K562 (cell line): ENCODE results near the gene NFIC. TPM values are rescaled to one million over a fixed set of nuclear protein-coding genes. Genes with fewer than 3 reads are reported as not detected.
A peak's percentile ranks its signal among the peaks of the same experiment; 100 is the strongest.

Experiments used
- ARHGAP35 ChIP-seq: fragments of 450-650 bp; IDR thresholded peaks from 2 replicates; pipeline ENCODE4 v1.6.1; 2018; ENCODE audit not compliant: partially characterized antibody
- BRF1 ChIP-seq: IDR thresholded peaks from 3 replicates; pipeline ENCODE4 v1.6.1; 2011; ENCODE audit warnings: borderline replicate concordance, mild to moderate bottlenecking; ENCODE audit not compliant: insufficient read length; ENCODE audit errors: extremely low read depth
- HOXB6 ChIP-seq: fragments of 250-450 bp; sonication (Bioruptor Pico); IDR thresholded peaks from 2 replicates; pipeline ENCODE4 v1.5.1; 2022; ENCODE audit warnings: mild to moderate bottlenecking, borderline replicate concordance
- IFI16 ChIP-seq: fragments of 250-450 bp; sonication (Bioruptor Pico); IDR thresholded peaks from 2 replicates; pipeline ENCODE4 v2.1.2; 2022; ENCODE audit warnings: mild to moderate bottlenecking, inconsistent platforms
- KDM2B ChIP-seq: fragments of 250-450 bp; sonication (Bioruptor Pico); IDR thresholded peaks from 2 replicates; pipeline ENCODE4 v1.8.0; 2021; ENCODE audit warnings: mild to moderate bottlenecking, moderate library complexity
- KLF16 ChIP-seq: IDR thresholded peaks from 2 replicates; pipeline ENCODE4 v1.6.1; 2016; ENCODE audit warnings: antibody characterized with exemption
- MNT ChIP-seq, 2 experiments: fragments of 450-650 bp; conservative IDR thresholded peaks; 2 replicates each; pipeline ENCODE4 v1.6.1; 2017; ENCODE audit warnings: mild to moderate bottlenecking in 2 of 2, moderate library complexity in 2 of 2
- NR1H2 ChIP-seq: sonication (generic); formaldehyde crosslinking; IDR thresholded peaks from 2 replicates; pipeline ENCODE4 v1.4.0; 2020; ENCODE audit warnings: mild to moderate bottlenecking, missing genetic modification reagents
- POLR2A ChIP-seq: fragments of 450-650 bp; conservative IDR thresholded peaks from 2 replicates; pipeline ENCODE4 v1.6.1; 2016
- RCOR1 ChIP-seq, 2 experiments: IDR thresholded peaks; 2 replicates each; pipeline ENCODE4 v1.6.1; 2012; ENCODE audit warnings: low read depth in 2 of 2, low read length in 2 of 2, borderline replicate concordance in 1 of 2, improper control_type of control experiment in 1 of 2
- SMAD2 ChIP-seq: fragments of 150-350 bp; IDR thresholded peaks from 2 replicates; pipeline ENCODE4 v1.6.1; 2014; ENCODE audit warnings: low read depth, mild to moderate bottlenecking, low read length
- SRSF1 ChIP-seq: fragments of 200-400 bp; formaldehyde crosslinking; IDR thresholded peaks from 2 replicates; pipeline ENCODE4 v1.6.1; 2017; ENCODE audit warnings: mild to moderate bottlenecking, low read depth, low read length, moderate library complexity
- U2AF1 ChIP-seq: fragments of 200-400 bp; formaldehyde crosslinking; optimal IDR thresholded peaks from 2 replicates; pipeline ENCODE3; 2017; ENCODE audit warnings: mild to moderate bottlenecking, low read depth, low read length, moderate library complexity
- ZBTB11 ChIP-seq, 3 experiments: fragments of 200-800 bp in 1 of 3; fragments of 250-450 bp in 1 of 3; fragments of 450-650 bp in 1 of 3; sonication (Bioruptor Pico) in 1 of 3; sonication (Bioruptor generic) in 1 of 3; formaldehyde crosslinking in 1 of 3; IDR thresholded peaks; 2 replicates each; pipeline versions ENCODE4 v1.6.1 to v1.8.0; 2016 to 2022; ENCODE audit warnings: mild to moderate bottlenecking in 2 of 3, missing genetic modification characterization in 2 of 3, missing compliant biosample characterization in 1 of 3, moderate library complexity in 1 of 3
- ZNF140 ChIP-seq: fragments of 250-450 bp; sonication (Bioruptor Pico); IDR thresholded peaks from 2 replicates; pipeline ENCODE4 v1.8.0; 2021; ENCODE audit warnings: moderate library complexity, mild to moderate bottlenecking, inconsistent platforms
- ZNF23 ChIP-seq: fragments of 250-450 bp; sonication (Bioruptor Pico); IDR thresholded peaks from 2 replicates; pipeline ENCODE4 v1.4.0; 2020; ENCODE audit warnings: mild to moderate bottlenecking
- ZNF311 ChIP-seq: fragments of 250-450 bp; sonication (Bioruptor Pico); IDR thresholded peaks from 2 replicates; pipeline ENCODE4 v1.4.0; 2020; ENCODE audit warnings: mild to moderate bottlenecking, moderate library complexity
- ZNF347 ChIP-seq: fragments of 450-650 bp; formaldehyde crosslinking; IDR thresholded peaks from 2 replicates; pipeline ENCODE4 v1.4.0; 2020; ENCODE audit warnings: low read depth, mild to moderate bottlenecking, moderate library complexity
- ZNF436 ChIP-seq: fragments of 250-450, 450-650 bp; sonication (Bioruptor Pico); formaldehyde crosslinking; IDR thresholded peaks from 2 replicates; pipeline ENCODE4 v1.7.0; 2020; ENCODE audit warnings: mild to moderate bottlenecking
- ZNF511 ChIP-seq: sonication (generic); formaldehyde crosslinking; IDR thresholded peaks from 2 replicates; pipeline ENCODE4 v1.8.0; 2022; ENCODE audit warnings: mild to moderate bottlenecking, missing genetic modification reagents
- ZNF668 ChIP-seq: fragments of 250-450 bp; sonication (Bioruptor Pico); IDR thresholded peaks from 2 replicates; pipeline ENCODE4 v1.8.0; 2022; ENCODE audit warnings: mild to moderate bottlenecking, inconsistent platforms
- ZNF830 ChIP-seq: fragments of 250-450 bp; sonication (Bioruptor Pico); IDR thresholded peaks from 2 replicates; pipeline ENCODE4 v1.5.0; 2021; ENCODE audit warnings: mild to moderate bottlenecking
- polyA plus RNA-seq, 8 experiments: library from polyadenylated mRNA; depleted of rRNA in 4 of 8; stranded (reverse) in 5 of 8; unstranded in 3 of 8; fragments of >200 nt; fragmentation: Nextera tagmentation in 2 of 8; fragmentation: Illumina TruSeq in 1 of 8; extraction: Ambion mirVana in 2 of 8; extraction: Trizol in 1 of 8; gene quantifications; 2 replicates each; pipeline versions ENCODE4 v1.2.1 to v1.2.3, GENCODE V29; 2011 to 2014; ENCODE audit warnings: inconsistent platforms in 1 of 8, missing spikeins in 1 of 8
- total RNA-seq, 7 experiments: library from RNA; depleted of rRNA in 6 of 7; stranded (reverse); fragments of >200 nt in 6 of 7; fragmentation: Illumina TruSeq in 2 of 7; extraction: Trizol in 2 of 7; gene quantifications; 2 replicates each; pipeline versions ENCODE4 v1.2.1 to v1.2.3, GENCODE V29; 2011 to 2021; ENCODE audit warnings: low replicate concordance in 1 of 7

Gene NFIC
- total and polyA plus RNA-seq, 9 of the 15 experiments (the other 6 are each of a cell fraction or from before 2014, with no cell fraction given), result 0.71 to 62.1 (median 6.9) TPM

- TF ChIP-seq ZBTB11 (CRISPR knock-in tag; IDR thresholded peaks at IDR 0.05), result peak in 2 of 3 experiments; percentile 93 to 99; a peak in 4 of 6 replicates
- TF ChIP-seq ZNF347, result no peak
- TF ChIP-seq SMAD2, result no peak
- peak in 1 of 2 experiments; percentile 88; a peak in 3 of 4 replicates for TF ChIP-seq RCOR1 (IDR thresholded peaks at IDR 0.05; ENCODE audit: borderline replicate concordance in 1 of 2, low read depth in 2 of 2, low read length in 2 of 2)
- TF ChIP-seq POLR2A, result peak; percentile 82
- TF ChIP-seq MNT (conservative IDR thresholded peaks at IDR 0.05), result peak; percentile 77 to 92
- TF ChIP-seq BRF1, result no peak
- no peak for TF ChIP-seq U2AF1
- no peak for TF ChIP-seq ZNF436 (CRISPR knock-in tag)
- TF ChIP-seq IFI16, result no peak
- TF ChIP-seq ZNF668 (CRISPR knock-in tag), result no peak
- TF ChIP-seq ZNF830 (CRISPR knock-in tag), result 0 out of 2 replicates have a peak, but pooled peaks have one; percentile 44
- no peak for TF ChIP-seq SRSF1
- no peak for TF ChIP-seq ZNF140 (CRISPR knock-in tag)
- TF ChIP-seq NR1H2 (CRISPR knock-in tag), result no peak
- no peak for TF ChIP-seq KDM2B (CRISPR knock-in tag)
- TF ChIP-seq HOXB6 (CRISPR knock-in tag), result no peak
- no peak for TF ChIP-seq ZNF23 (CRISPR knock-in tag)
- TF ChIP-seq KLF16, result no peak
- 0 out of 2 replicates have a peak, but pooled peaks have one; percentile 65 for TF ChIP-seq ZNF311 (CRISPR knock-in tag)
- TF ChIP-seq ARHGAP35, result peak; percentile 80
- no peak; the same call in 1 of the 2 replicates for TF ChIP-seq ZNF511
Measured at GRCh38 chr19:3434630-3435553, 68.5 kb downstream of the NFIC start (continued).
